Renal pelvis (tissue), 4 donors: ENCODE measurements around the gene PSMA6. TPM values are rescaled to one million over a fixed set of nuclear protein-coding genes. Genes with fewer than 3 reads are reported as not detected.
"Not testable (repeated sequence)": the region's sequence is repeated elsewhere in the genome, so short reads cannot be mapped to it uniquely, and the experiment has no call there.

Experiments used
- DNase-seq: peaks from one replicate; pipeline ENCODE4 v3.0.0-alpha.2; 2013
- polyA plus RNA-seq, 3 donors: library from polyadenylated mRNA; unstranded; fragments of 120-200 nt; gene quantifications; one replicate each; pipeline ENCODE4 v1.2.1, GENCODE V29; 2013; ENCODE audit not compliant: insufficient read length in 3 of 3

The PSMA6 gene
- polyA plus RNA-seq, 3 donors, result 161 to 180 (median 163) TPM

GRCh38 chr14:35274805-35275204, 17.4 kb upstream of the PSMA6 start:
- no peak for DNase-seq

GRCh38 chr14:35277179-35277578, 15.0 kb upstream of the PSMA6 start:
- no peak for DNase-seq

- no peak for DNase-seq
Measured at GRCh38 chr14:35279369-35279768, 12.8 kb upstream of the PSMA6 start.

GRCh38 chr14:35281341-35281740, 10.8 kb upstream of the PSMA6 start:
- DNase-seq, result no peak

GRCh38 chr14:35284506-35284905, 7.7 kb upstream of the PSMA6 start:
- DNase-seq, result no peak

- DNase-seq, result no peak
Measured at GRCh38 chr14:35285168-35286002, 6.8 kb upstream of the PSMA6 start.

GRCh38 chr14:35286003-35286600, 6.1 kb upstream of the PSMA6 start:
- no peak for DNase-seq

GRCh38 chr14:35286707-35287106, 5.5 kb upstream of the PSMA6 start:
- no peak for DNase-seq

GRCh38 chr14:35287431-35288013, 4.7 kb upstream of the PSMA6 start:
- DNase-seq, result no peak

- no peak for DNase-seq
Measured at GRCh38 chr14:35289623-35290022, 2.6 kb upstream of the PSMA6 start.

- no peak for DNase-seq
Measured at GRCh38 chr14:35292770-35293561, 784 bp downstream of the PSMA6 start.

- DNase-seq, result no peak
Measured at GRCh38 chr14:35295845-35296161, 3.6 kb downstream of the PSMA6 start.

- no peak for DNase-seq
Measured at GRCh38 chr14:35296545-35296944, 4.4 kb downstream of the PSMA6 start.

GRCh38 chr14:35297706-35298105, 5.5 kb downstream of the PSMA6 start:
- DNase-seq, result no peak

- no peak for DNase-seq
Measured at GRCh38 chr14:35298351-35298750, 6.2 kb downstream of the PSMA6 start.

GRCh38 chr14:35299708-35300107, 7.5 kb downstream of the PSMA6 start:
- no peak for DNase-seq

- DNase-seq, result no peak
Measured at GRCh38 chr14:35300228-35300627, 8.0 kb downstream of the PSMA6 start.

GRCh38 chr14:35301334-35301733, 9.2 kb downstream of the PSMA6 start:
- DNase-seq, result not testable (repeated sequence)

- DNase-seq, result no peak
Measured at GRCh38 chr14:35301735-35302528, 9.8 kb downstream of the PSMA6 start.

- no peak for DNase-seq
Measured at GRCh38 chr14:35303149-35303935, 11.2 kb downstream of the PSMA6 start.
